Esophagus muscularis mucosa (tissue), 4 donors: ENCODE measurements around the gene RGSL1. TPM values are rescaled to one million over a fixed set of nuclear protein-coding genes. Genes with fewer than 3 reads are reported as not detected.

Experiments used
- DNase-seq: peaks from one replicate; pipeline ENCODE4 v3.0.0-alpha.2; 2017; ENCODE audit errors: extremely low spot score
- H3K27ac ChIP-seq, 4 donors: fragments of 200-600 bp; sonication (generic); replicated peaks in 1 of 4; 1 replicate in 3 of 4; 2 replicates in 1 of 4; pipeline ENCODE4 v1.5.1; 2016 to 2019; ENCODE audit warnings: mild to moderate bottlenecking in 1 of 4
- H3K27me3 ChIP-seq, 4 donors: fragments of 200-600 bp; sonication (generic); one replicate each; pipeline versions ENCODE4 v1.5.1 to v1.6.0; 2016 to 2019
- H3K36me3 ChIP-seq, 4 donors: fragments of 200-600 bp; sonication (generic); one replicate each; pipeline ENCODE4 v1.5.1; 2016 to 2019
- H3K4me1 ChIP-seq, 4 donors: fragments of 200-600 bp; sonication (generic); one replicate each; pipeline ENCODE4 v1.5.1; 2016 to 2019
- H3K4me3 ChIP-seq, 4 donors: fragments of 200-600 bp; sonication (generic); 1 replicate in 2 of 4; 2 replicates in 2 of 4; pipeline ENCODE4 v1.5.1; 2016 to 2019; ENCODE audit warnings: mild to moderate bottlenecking in 4 of 4, moderate library complexity in 1 of 4
- H3K9me3 ChIP-seq, 4 donors: fragments of 200-600 bp; sonication (generic); 1 replicate in 3 of 4; 2 replicates in 1 of 4; pipeline ENCODE4 v1.5.1; 2016 to 2019
- EP300 ChIP-seq: sonication (generic); formaldehyde crosslinking; IDR thresholded peaks from one replicate; pipeline ENCODE4 v1.6.1; 2017; ENCODE audit warnings: antibody characterized with exemption
- POLR2A ChIP-seq: fragments of 450-650 bp; IDR thresholded peaks from one replicate; pipeline ENCODE4 v1.6.1; 2017; ENCODE audit warnings: antibody characterized with exemption, moderate library complexity, mild to moderate bottlenecking, low read depth
- POLR2AphosphoS5 ChIP-seq, 2 donors: sonication (generic); formaldehyde crosslinking; IDR thresholded peaks; one replicate each; pipeline ENCODE4 v1.6.1; 2017; ENCODE audit warnings: antibody characterized with exemption in 2 of 2
- WGBS: methylation state at CpG from one replicate; pipeline ENCODE4 v1.1.5; 2018; 5-methylcytosine and 5-hydroxymethylcytosine counted together
- intact Hi-C: fragments of 100-400 bp; cut with DNase I; formaldehyde crosslinking; loops from one replicate; pipeline ENCODE4 v1.15.1; 2023
- total RNA-seq, 4 donors: library from RNA; depleted of rRNA; stranded (reverse); fragments of >200 nt; gene quantifications; one replicate each; pipeline versions ENCODE4 v1.1.0 to v1.2.1, GENCODE V29; 2016
- TF ChIP-seq, protein P1 (sequence below), 3 experiments: fragments of 200-600 bp in 2 of 3; fragments of 450-650 bp in 1 of 3; sonication (generic) in 2 of 3; IDR thresholded peaks; one replicate each; pipeline ENCODE4 v1.5.1; 2017 to 2019; ENCODE audit warnings: antibody characterized with exemption in 3 of 3, mild to moderate bottlenecking in 2 of 3, moderate library complexity in 1 of 3

RGSL1 gene
- total RNA-seq, 4 donors from 2014 or later, result not detected

DNA sequence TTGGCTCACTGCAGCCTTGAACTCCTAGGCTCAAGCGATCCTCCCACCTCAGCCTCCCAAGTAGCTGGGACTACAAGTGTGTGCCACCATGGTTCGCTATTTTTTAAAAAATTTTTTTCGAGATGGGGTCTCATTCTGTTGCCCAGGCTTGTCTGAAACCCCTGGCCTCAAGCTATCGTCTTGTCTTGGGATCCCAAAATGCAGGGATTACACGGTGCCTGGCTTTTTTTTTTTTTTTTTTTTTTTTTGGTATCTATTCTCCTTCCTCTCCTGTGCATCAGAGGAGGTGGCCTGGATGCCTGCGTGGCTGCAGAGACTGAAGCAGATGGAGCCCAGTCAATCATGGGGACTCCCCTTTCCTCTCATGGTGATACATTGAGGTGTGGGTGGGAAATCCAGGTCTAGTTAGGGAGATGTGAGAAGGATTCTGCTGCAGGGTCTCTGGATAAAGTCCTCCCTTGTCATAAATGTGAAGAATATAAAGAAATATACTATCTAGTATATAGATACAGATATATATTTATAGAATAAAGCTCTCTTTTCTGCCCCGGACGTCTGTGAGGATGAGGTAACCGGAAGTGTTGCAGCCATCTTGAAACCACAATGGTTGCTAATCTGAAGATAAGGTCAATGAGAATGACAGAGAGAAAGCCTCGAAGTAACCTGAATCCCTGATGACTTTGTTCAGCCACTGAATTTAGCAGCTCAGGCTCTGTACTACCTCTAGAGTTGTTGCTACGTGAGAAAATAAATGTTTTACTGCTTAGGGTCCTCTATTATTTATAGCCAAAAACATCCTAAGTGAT is 19.5 kb upstream of the RGSL1 start:
- H3K27ac ChIP-seq, result no peak overlapping the region
- H3K4me1 ChIP-seq, result no peaks in the 10 kb centered on the region
- no peak for TF ChIP-seq POLR2AphosphoS5 (IDR thresholded peaks at IDR 0.05)
- no peak for TF ChIP-seq POLR2A
- TF ChIP-seq, protein P1, sequence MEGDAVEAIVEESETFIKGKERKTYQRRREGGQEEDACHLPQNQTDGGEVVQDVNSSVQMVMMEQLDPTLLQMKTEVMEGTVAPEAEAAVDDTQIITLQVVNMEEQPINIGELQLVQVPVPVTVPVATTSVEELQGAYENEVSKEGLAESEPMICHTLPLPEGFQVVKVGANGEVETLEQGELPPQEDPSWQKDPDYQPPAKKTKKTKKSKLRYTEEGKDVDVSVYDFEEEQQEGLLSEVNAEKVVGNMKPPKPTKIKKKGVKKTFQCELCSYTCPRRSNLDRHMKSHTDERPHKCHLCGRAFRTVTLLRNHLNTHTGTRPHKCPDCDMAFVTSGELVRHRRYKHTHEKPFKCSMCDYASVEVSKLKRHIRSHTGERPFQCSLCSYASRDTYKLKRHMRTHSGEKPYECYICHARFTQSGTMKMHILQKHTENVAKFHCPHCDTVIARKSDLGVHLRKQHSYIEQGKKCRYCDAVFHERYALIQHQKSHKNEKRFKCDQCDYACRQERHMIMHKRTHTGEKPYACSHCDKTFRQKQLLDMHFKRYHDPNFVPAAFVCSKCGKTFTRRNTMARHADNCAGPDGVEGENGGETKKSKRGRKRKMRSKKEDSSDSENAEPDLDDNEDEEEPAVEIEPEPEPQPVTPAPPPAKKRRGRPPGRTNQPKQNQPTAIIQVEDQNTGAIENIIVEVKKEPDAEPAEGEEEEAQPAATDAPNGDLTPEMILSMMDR (IDR thresholded peaks at IDR 0.05), result no peak
- TF ChIP-seq EP300, result no peak
- DNase-seq, result no peak
- no peaks in the 10 kb centered on the region for H3K36me3 ChIP-seq
- WGBS, result 69% methylated on average over 11 of the region's 11 CpGs
- H3K27me3 ChIP-seq, result no peaks in the 10 kb centered on the region
- intact Hi-C loops, result no loop called here
- H3K4me3 ChIP-seq, result no peak overlapping the region
- H3K9me3 ChIP-seq, result no peaks in the 10 kb centered on the region

DNA sequence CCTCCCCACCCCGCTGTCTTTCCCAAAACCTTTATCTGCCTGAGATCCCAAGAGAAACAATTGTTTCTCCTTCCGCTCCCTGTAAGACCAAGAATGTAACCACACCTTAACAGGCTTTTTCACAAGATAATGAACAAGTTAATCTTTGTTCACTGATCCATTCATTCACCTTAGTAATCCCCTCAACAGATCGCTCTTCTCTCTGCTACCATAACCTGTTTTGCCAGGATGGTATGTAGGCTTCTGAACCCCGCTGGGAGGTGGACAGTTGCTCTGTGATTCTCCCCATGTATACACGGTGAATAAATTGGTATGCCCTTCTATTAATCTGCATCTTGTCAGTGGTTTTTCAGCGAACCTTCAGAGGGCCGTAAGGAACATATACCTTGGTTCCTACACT is 18.7 kb upstream of the RGSL1 start:
- WGBS, result 89% methylated on average over 7 of the region's 7 CpGs
- DNase-seq, result no peak

DNA sequence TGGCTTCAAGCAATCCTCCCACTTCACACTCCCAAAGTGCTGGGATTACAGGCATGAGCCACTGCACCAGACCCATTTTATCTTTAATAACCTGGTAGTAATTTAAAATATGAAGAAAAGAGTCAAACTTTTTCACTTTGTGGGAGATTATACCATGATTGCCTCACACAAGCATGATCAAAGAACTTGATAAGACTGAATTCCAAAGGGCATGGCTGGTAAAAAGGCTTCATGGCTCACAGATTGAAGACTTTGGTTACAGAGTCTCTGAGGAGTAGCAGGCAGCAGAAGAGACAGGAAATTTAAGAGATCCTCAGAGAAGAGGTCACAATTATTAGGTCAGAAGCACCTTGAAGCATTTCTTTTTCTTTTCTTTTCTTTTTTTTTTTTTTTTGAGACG is 16.4 kb upstream of the RGSL1 start:
- WGBS, result 84% methylated on average over 1 of the region's 1 CpG
- no peaks in the 10 kb centered on the region for H3K4me1 ChIP-seq
- no peak for TF ChIP-seq EP300
- TF ChIP-seq, protein P1 (IDR thresholded peaks at IDR 0.05), result no peak
- no peak for TF ChIP-seq POLR2AphosphoS5 (IDR thresholded peaks at IDR 0.05)
- no peak for TF ChIP-seq POLR2A
- peaks cover 0 to 5% (median 2%) of the 10 kb centered on the region in 4 donors for H3K9me3 ChIP-seq
- no peak overlapping the region for H3K27ac ChIP-seq
- intact Hi-C loops, result no loop called here
- no peak for DNase-seq
- no peaks in the 10 kb centered on the region for H3K27me3 ChIP-seq
- H3K36me3 ChIP-seq, result no peaks in the 10 kb centered on the region
- H3K4me3 ChIP-seq, result no peak overlapping the region

More for the DNA sequence above, 18.7 kb upstream of the RGSL1 start:
- Histone ChIP-seq H3K4me1 (no peaks in the 10 kb centered on the region), H3K27me3 (no peaks in the 10 kb centered on the region), H3K9me3 (no peaks in the 10 kb centered on the region), H3K36me3 (no peaks in the 10 kb centered on the region), H3K27ac (no peak overlapping the region), H3K4me3 (no peak overlapping the region)
- no peak for TF ChIP-seq POLR2AphosphoS5 (IDR thresholded peaks at IDR 0.05)
- TF ChIP-seq EP300, result no peak
- TF ChIP-seq, protein P1 (IDR thresholded peaks at IDR 0.05), result no peak
- TF ChIP-seq POLR2A, result no peak
- intact Hi-C loops, result no loop called here

DNA sequence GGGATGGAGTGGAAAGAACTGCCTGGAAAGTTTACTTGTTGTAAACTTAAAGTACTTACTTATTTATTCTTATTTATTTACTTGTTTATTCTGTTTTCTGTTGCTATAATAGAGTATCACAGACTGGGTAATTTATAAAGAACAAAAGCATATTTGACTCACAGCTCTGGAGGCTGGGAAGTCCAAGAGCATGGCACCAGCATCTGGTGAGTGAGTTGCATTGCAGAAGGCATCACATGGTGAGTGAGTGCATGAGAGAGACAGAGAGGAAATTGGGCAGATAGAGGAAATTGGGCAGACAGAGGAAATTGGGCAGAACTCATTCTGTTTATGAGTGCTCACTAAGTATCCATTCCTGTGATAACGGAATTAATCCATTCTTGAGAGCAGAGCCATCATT is 11.6 kb upstream of the RGSL1 start:
- Histone ChIP-seq H3K27ac (no peak overlapping the region), H3K4me3 (no peak overlapping the region), H3K4me1 (no peaks in the 10 kb centered on the region), H3K36me3 (no peaks in the 10 kb centered on the region), H3K27me3 (no peaks in the 10 kb centered on the region), H3K9me3 (peaks cover 0 to 6% (median 2%) of the 10 kb centered on the region in 4 donors)
- no peak for TF ChIP-seq POLR2AphosphoS5 (IDR thresholded peaks at IDR 0.05)
- TF ChIP-seq, protein P1 (IDR thresholded peaks at IDR 0.05), result no peak
- TF ChIP-seq POLR2A, result no peak
- TF ChIP-seq EP300, result no peak
- no peak for DNase-seq
- WGBS, result 65% methylated on average over 1 of the region's 1 CpG
- intact Hi-C loops, result no loop called here
